Measurements from ENCODE around the gene PFKFB4. TPM values are rescaled to one million over a fixed set of nuclear protein-coding genes. Genes with fewer than 3 reads are reported as not detected.

Gene PFKFB4
- total and polyA plus RNA-seq, 2 of the 8 experiments (the other 6 are each of a cell fraction or from before 2014, with no cell fraction given) = 10.7 to 20.1 TPM

- Histone ChIP-seq H2BK5ac (ENCODE audit: low read depth, low read length) (no peak overlapping the region), H3K9me3 (ENCODE audit: insufficient read depth in 2 of 2, low read depth in 1 of 2, low read length in 1 of 2) (no peaks in the 10 kb centered on the region), H3K23ac (ENCODE audit: insufficient read length) (no peak overlapping the region), H4K8ac (ENCODE audit: extremely low read depth, insufficient read depth, low read length) (0 out of 2 replicates have a peak overlapping the region, but pooled peaks have one; percentile 25), H4K20me1 (replicated peaks in 1 of 2; ENCODE audit: control insufficient read depth in 1 of 2, insufficient read depth in 2 of 2, low read length in 2 of 2) (peaks cover 0 to 4% of the 10 kb centered on the region in 2 experiments), H3K18ac (ENCODE audit: extremely low read depth, low read length) (no peak overlapping the region), H3K4me1 (replicated peaks in 1 of 4; ENCODE audit: control insufficient read depth in 3 of 4, insufficient read depth in 4 of 4, low read length in 3 of 4) (no peaks in the 10 kb centered on the region), H4K91ac (replicated peaks; ENCODE audit: insufficient read length, low read length) (no peak overlapping the region), H3K4me3 (ENCODE audit: extremely low read depth in 1 of 4, insufficient read depth in 2 of 4, low read depth in 3 of 4, low read length in 4 of 4) (no peak overlapping the region), H3K4ac (replicated peaks; ENCODE audit: insufficient read length, low read depth, low read length) (no peak overlapping the region), H2AFZ (ENCODE audit: low read length) (no peak overlapping the region), H2AK5ac (ENCODE audit: low read depth, low read length) (no peak overlapping the region), H3K23me2 (ENCODE audit: low read depth, low read length) (peaks cover 2% of the 10 kb centered on the region; the same call in 1 of the 2 replicates), H3K27ac (ENCODE audit: low read depth, low read length) (no peak overlapping the region), H2BK20ac (ENCODE audit: low read length) (no peak overlapping the region), H2BK120ac (replicated peaks; ENCODE audit: low read depth, low read length) (no peak overlapping the region), H2BK15ac (ENCODE audit: low read length) (no peak overlapping the region), H3K36me3 (ENCODE audit: control insufficient read depth in 2 of 4, insufficient read depth in 4 of 4, low read length in 3 of 4) (peaks cover 0 to 3% (median 1%) of the 10 kb centered on the region in 4 experiments; a peak in 2 of 8 replicates), H3K27me3 (replicated peaks in 1 of 4; ENCODE audit: control insufficient read depth in 3 of 4, extremely low read depth in 1 of 4, insufficient read depth in 3 of 4, low read length in 3 of 4) (no peaks in the 10 kb centered on the region; a peak in 1 of 7 replicates), H4K5ac (ENCODE audit: insufficient read length, low read depth, low read length) (no peak overlapping the region), H3K14ac (ENCODE audit: insufficient read length) (no peak overlapping the region), H2BK12ac (ENCODE audit: low read depth, low read length) (no peak overlapping the region), H3K4me2 (ENCODE audit: insufficient read depth in 1 of 2, low read depth in 2 of 2, low read length in 2 of 2) (no peak overlapping the region), H3K9ac (replicated peaks in 1 of 4; ENCODE audit: extremely low read depth in 1 of 4, low read depth in 3 of 4, low read length in 3 of 4) (no peak overlapping the region), H3K79me2 (ENCODE audit: control insufficient read depth in 1 of 2, insufficient read depth in 2 of 2, low read length in 2 of 2) (no peaks in the 10 kb centered on the region), H3K79me1 (ENCODE audit: low read depth, low read length) (no peaks in the 10 kb centered on the region), H3K56ac (replicated peaks; ENCODE audit: insufficient read length, low read depth, low read length) (no peak overlapping the region)
- ChIA-PET POLR2A (ENCODE audit: partially characterized antibody) (no interaction called here), CTCF (ENCODE audit: partially characterized antibody) (interaction anchor here (1.6 kb wide), 1 partner anchor 17 kb away, joined by 4 read pairs; no protein-coding TSS in a partner anchor)
- no peak for DNase-seq (ENCODE audit: low read depth in 1 of 2, low spot score in 2 of 2)
- FAIRE-seq = no peak
- 94% methylated on average over 16 of the region's 17 CpGs; no CpG with 5 or more reads in 1 of the 2 experiments for WGBS, 2 experiments (ENCODE audit: extremely low coverage in 1 of 2, insufficient coverage in 1 of 2, insufficient read length in 1 of 2, insufficient replicate concordance in 2 of 2, low coverage in 1 of 2, low lambda C conversion rate in 2 of 2, missing lambda C conversion rate in 1 of 2)
- TF ChIP-seq POU5F1 (IDR thresholded peaks at IDR 0.05; ENCODE audit: low read depth, low read length) = no peak
- TF ChIP-seq FOSL1 (IDR thresholded peaks at IDR 0.05; ENCODE audit: insufficient read depth, low read depth, low read length) = no peak
- TF ChIP-seq ZNF274 (IDR thresholded peaks at IDR 0.05; ENCODE audit: borderline replicate concordance, extremely low read depth, low read length) = no peak
- no peak for TF ChIP-seq NANOG (IDR thresholded peaks at IDR 0.05; ENCODE audit: insufficient read depth, low read depth, low read length, poor library complexity, severe bottlenecking)
- TF ChIP-seq TEAD4 (IDR thresholded peaks at IDR 0.05; ENCODE audit: low read depth, low read length) = no peak
- no peak for TF ChIP-seq RXRA (IDR thresholded peaks at IDR 0.05; ENCODE audit: insufficient read depth, low read depth, low read length)
- no peak for TF ChIP-seq BRCA1 (IDR thresholded peaks at IDR 0.05; ENCODE audit: low read depth, low read length)
- TF ChIP-seq EP300 (IDR thresholded peaks at IDR 0.05; ENCODE audit: borderline replicate concordance in 1 of 2, low read depth in 2 of 2, low read length in 2 of 2) = no peak
- no peak for TF ChIP-seq ATF3 (IDR thresholded peaks at IDR 0.05; ENCODE audit: insufficient read depth, low read depth, low read length)
- TF ChIP-seq CTBP2 (IDR thresholded peaks at IDR 0.05; ENCODE audit: borderline replicate concordance, insufficient read depth, insufficient read length, low read length) = no peak
- TF ChIP-seq HDAC2 (IDR thresholded peaks at IDR 0.05; ENCODE audit: borderline replicate concordance in 1 of 2, low read depth in 2 of 2, low read length in 2 of 2) = no peak
- no peak for TF ChIP-seq TAF1 (IDR thresholded peaks at IDR 0.05; ENCODE audit: low read depth, low read length)
- TF ChIP-seq POLR2A (IDR thresholded peaks at IDR 0.05; ENCODE audit: control extremely low read depth in 1 of 2, low read depth in 2 of 2, low read length in 2 of 2) = no peak
These were observed 18.8 kb upstream of the PFKFB4 start for GRCh38 chr3:48575366-48575765.

Measured in H1 (cell line).